Right lobe of liver (tissue), 6 donors: ENCODE results near the gene SLC2A8. TPM values are rescaled to one million over a fixed set of nuclear protein-coding genes. Genes with fewer than 3 reads are reported as not detected.

ENCODE experiments used
- ATAC-seq, 4 donors: fragments of 200-7000 bp; cut with Tn5 transposase; one replicate each; pipeline ENCODE4 v1.9.1; 2020; ENCODE audit warnings: mild to moderate bottlenecking in 4 of 4, moderate library complexity in 4 of 4
- DNase-seq, 3 donors: peaks; one replicate each; pipeline ENCODE4 v3.0.0-alpha.2; 2020
- H3K27ac ChIP-seq, 3 donors: fragments of 200-600 bp; one replicate each; pipeline ENCODE4 v1.8.0; 2022
- H3K27me3 ChIP-seq, 2 donors: fragments of 200-600 bp; one replicate each; pipeline ENCODE4 v1.8.0; 2022
- H3K36me3 ChIP-seq, 4 donors: fragments of 200-600 bp; sonication (generic) in 1 of 4; one replicate each; pipeline versions ENCODE4 v1.5.1 to v1.8.0; 2017 to 2022; ENCODE audit warnings: control low read depth in 1 of 4
- H3K4me1 ChIP-seq, 4 donors: fragments of 200-600 bp; sonication (generic) in 1 of 4; one replicate each; pipeline versions ENCODE4 v1.5.1 to v1.8.0; 2017 to 2022; ENCODE audit warnings: control low read depth in 1 of 4
- H3K4me3 ChIP-seq, 3 donors: fragments of 200-600 bp; one replicate each; pipeline ENCODE4 v1.8.0; 2022
- H3K9me3 ChIP-seq, 4 donors: fragments of 200-600 bp; sonication (generic) in 1 of 4; one replicate each; pipeline versions ENCODE4 v1.5.1 to v1.8.0; 2017 to 2022; ENCODE audit warnings: control low read depth in 1 of 4
- CTCF ChIP-seq, 4 donors: fragments of 200-600 bp in 3 of 4; fragments of 450-650 bp in 1 of 4; IDR thresholded peaks; one replicate each; pipeline versions ENCODE4 v1.5.1 to v1.8.0; 2016 to 2022; ENCODE audit warnings: antibody characterized with exemption in 4 of 4, mild to moderate bottlenecking in 2 of 4
- POLR2A ChIP-seq: fragments of 450-650 bp; IDR thresholded peaks from one replicate; pipeline ENCODE4 v1.6.1; 2017; ENCODE audit warnings: antibody characterized with exemption, mild to moderate bottlenecking
- WGBS: methylation state at CpG from one replicate; pipeline ENCODE4 v1.1.6; 2018; ENCODE audit warnings: low coverage, low lambda C conversion rate; ENCODE audit not compliant: insufficient coverage; ENCODE audit errors: missing lambda C conversion rate; 5-methylcytosine and 5-hydroxymethylcytosine counted together
- intact Hi-C, 2 donors: fragments of 100-400 bp; cut with DNase I; formaldehyde crosslinking; loops; one replicate each; pipeline versions ENCODE4 v1.11.2 to v1.14.1; 2022
- total RNA-seq, 6 experiments: library from RNA; depleted of rRNA in 2 of 6; stranded (reverse); fragments of >200 nt in 2 of 6; fragmentation: NEBNext Ultra II Directional in 3 of 6; extraction: Animal tissue kit (Norgen Biotek cat#: 25700) in 3 of 6; gene quantifications; one replicate each; pipeline versions ENCODE4 v1.1.0 to v1.2.4, GENCODE V29; 2016 to 2023
- donor health status: DM: no; HTN: yes; CAD: no.
- donor health status: DM: no; HTN: no; CAD: no.
- donor health status: DM: no; HTN: no; CAD: no.
- donor health status: DM: no; HTN: yes; CAD: no.
- donor health status: DM: no; HTN: yes; CAD: no.

SLC2A8 gene
- total RNA-seq, 6 experiments from 2014 or later: 16.2 to 25.0 (median 18.8) TPM

GRCh38 chr9:127396253-127396807 is 639 bp upstream of the SLC2A8 start:
- no peaks in the 10 kb centered on the region for H3K27me3 ChIP-seq
- no peaks in the 10 kb centered on the region for H3K9me3 ChIP-seq
- DNase-seq (no peak), ATAC-seq (peak in 1 of 4 donors; percentile 5)
- 12% methylated on average over 14 of the region's 27 CpGs for WGBS
- H3K4me3 ChIP-seq: peak overlapping the region; percentile 53 to 61 (median 59)
- H3K27ac ChIP-seq: no peak overlapping the region
- H3K36me3 ChIP-seq: peaks cover 0 to 5% (median 0%) of the 10 kb centered on the region in 4 donors
- peaks cover 0 to 13% (median 0%) of the 10 kb centered on the region in 4 donors for H3K4me1 ChIP-seq
- peak; percentile 5 for TF ChIP-seq POLR2A
- no peak for TF ChIP-seq CTCF (IDR thresholded peaks at IDR 0.05)
- intact Hi-C loops: no loop called here

DNA sequence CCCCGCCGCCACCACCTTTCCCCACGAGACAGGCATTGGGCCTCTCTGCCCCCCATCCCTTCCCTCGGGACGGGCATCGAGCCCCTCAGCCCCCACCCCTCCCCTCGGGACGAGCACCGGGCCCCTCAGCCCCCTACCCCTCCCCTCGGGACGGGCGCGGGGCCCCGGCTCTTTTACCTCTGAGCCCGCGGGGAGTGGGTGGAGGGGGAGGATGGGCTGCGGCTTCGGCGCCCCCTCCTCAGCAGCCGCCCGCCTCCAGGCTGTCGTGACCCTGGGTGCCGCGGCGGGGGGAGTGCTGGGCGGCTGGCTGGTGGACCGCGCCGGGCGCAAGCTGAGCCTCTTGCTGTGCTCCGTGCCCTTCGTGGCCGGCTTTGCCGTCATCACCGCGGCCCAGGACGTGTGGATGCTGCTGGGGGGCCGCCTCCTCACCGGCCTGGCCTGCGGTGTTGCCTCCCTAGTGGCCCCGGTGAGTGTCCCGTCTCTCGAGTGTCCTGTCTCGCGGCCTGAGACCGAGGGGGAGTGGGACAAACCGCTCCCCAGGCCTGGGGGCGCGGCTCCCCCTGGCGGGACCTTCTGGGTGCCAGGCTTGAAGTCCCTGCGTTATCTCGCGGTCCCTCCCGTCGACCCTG is 791 bp downstream of the SLC2A8 start:
- Histone ChIP-seq H3K36me3 (peaks cover 0 to 5% (median 0%) of the 10 kb centered on the region in 4 donors), H3K9me3 (no peaks in the 10 kb centered on the region), H3K27me3 (no peaks in the 10 kb centered on the region), H3K4me1 (peaks cover 0 to 13% (median 0%) of the 10 kb centered on the region in 4 donors), H3K27ac (peak overlapping the region; percentile 62 to 81 (median 72)), H3K4me3 (peak overlapping the region; percentile 67 to 77 (median 74))
- intact Hi-C loops: no loop called here
- DNase-seq: peak in 1 of 3 donors; percentile 59
- ATAC-seq: peak in 3 of 4 donors; percentile 3 to 23 (median 7)
- no peak for TF ChIP-seq POLR2A
- TF ChIP-seq CTCF (IDR thresholded peaks at IDR 0.05): peak; percentile 29 to 50 (median 42)
- 0% methylated on average over 7 of the region's 55 CpGs for WGBS

DNA sequence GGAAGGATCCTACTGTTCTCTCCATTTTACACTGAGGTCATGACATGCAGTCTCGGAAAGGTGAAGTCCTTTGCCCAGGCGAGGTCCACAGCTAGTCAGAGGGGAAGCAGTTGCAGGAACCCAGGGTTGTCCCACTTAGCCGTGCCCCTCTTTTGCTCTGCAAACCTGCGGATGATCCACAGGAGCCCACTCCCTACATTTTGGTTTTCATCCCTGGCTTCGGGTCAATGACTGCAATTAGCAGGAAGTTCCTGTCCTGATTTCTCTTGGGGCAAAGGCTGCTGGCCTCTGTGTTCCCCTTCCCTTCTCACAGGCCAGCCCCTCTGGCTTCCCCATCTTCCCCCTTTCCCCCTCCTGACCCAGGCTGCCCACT is 1.3 kb downstream of the SLC2A8 start:
- Histone ChIP-seq H3K9me3 (no peaks in the 10 kb centered on the region), H3K4me3 (peak overlapping the region; percentile 67 to 77 (median 74)), H3K36me3 (peaks cover 0 to 5% (median 0%) of the 10 kb centered on the region in 4 donors), H3K27me3 (no peaks in the 10 kb centered on the region), H3K4me1 (peaks cover 0 to 13% (median 0%) of the 10 kb centered on the region in 4 donors), H3K27ac (peak overlapping the region in 1 of 3 donors; percentile 62)
- DNase-seq: no peak
- TF ChIP-seq POLR2A (no peak), CTCF (IDR thresholded peaks at IDR 0.05) (peak in 1 of 4 donors; percentile 3)
- WGBS: 30% methylated on average over 4 of the region's 5 CpGs
- intact Hi-C loops: no loop called here
- ATAC-seq: no peak

- H3K36me3 ChIP-seq: peaks cover 0 to 11% (median 0%) of the 10 kb centered on the region in 4 donors
- H3K9me3 ChIP-seq: no peaks in the 10 kb centered on the region
- TF ChIP-seq CTCF (IDR thresholded peaks at IDR 0.05) (no peak), POLR2A (no peak)
- ATAC-seq (no peak), DNase-seq (no peak)
- 40% methylated on average over 1 of the region's 13 CpGs for WGBS
- peaks cover 0 to 13% (median 0%) of the 10 kb centered on the region in 4 donors for H3K4me1 ChIP-seq
- intact Hi-C loops: no loop called here
- H3K27me3 ChIP-seq: no peaks in the 10 kb centered on the region
- no peak overlapping the region for H3K27ac ChIP-seq
- peak overlapping the region in 2 of 3 donors; percentile 74 to 77 for H3K4me3 ChIP-seq
Measured at GRCh38 chr9:127398715-127399400, 1.9 kb downstream of the SLC2A8 start.
